DOHH2 (cell line): Measurements from ENCODE around the gene ACOX3.

Experiments
- H3F3A ChIP-seq: fragments of 200-600 bp; sonication (generic), shearing (Covaris generic); 2 replicates; pipeline ENCODE4 v1.6.0; 2016; ENCODE audit warnings: antibody characterized with exemption, mild to moderate bottlenecking; ENCODE audit not compliant: control insufficient read depth, insufficient read depth
- H3K27ac ChIP-seq: fragments of 200-600 bp; sonication (generic); 2 replicates; pipeline ENCODE4 v1.5.1; 2014; ENCODE audit warnings: low read depth, mild to moderate bottlenecking, low read length, moderate library complexity
- H3K27me3 ChIP-seq: fragments of 200-600 bp; sonication (generic); 2 replicates; pipeline ENCODE4 v1.6.1; 2014; ENCODE audit warnings: mild to moderate bottlenecking, low read length, mixed read lengths; ENCODE audit not compliant: control insufficient read depth
- H3K36me3 ChIP-seq: fragments of 200-600 bp; sonication (generic); 2 replicates; pipeline ENCODE4 v1.6.1; 2014; ENCODE audit warnings: mild to moderate bottlenecking, low read length, moderate library complexity, mixed read lengths; ENCODE audit not compliant: control insufficient read depth
- H3K4me1 ChIP-seq: fragments of 200-600 bp; sonication (generic); 2 replicates; pipeline ENCODE4 v1.6.1; 2014; ENCODE audit warnings: mild to moderate bottlenecking, low read length, mixed read lengths; ENCODE audit not compliant: control insufficient read depth
- H3K4me2 ChIP-seq: fragments of 200-600 bp; sonication (generic); 2 replicates; pipeline ENCODE4 v1.6.0; 2014; ENCODE audit warnings: mild to moderate bottlenecking, low read length, moderate library complexity
- H3K4me3 ChIP-seq: fragments of 200-600 bp; sonication (generic); 2 replicates; pipeline ENCODE4 v1.5.1; 2014; ENCODE audit warnings: mild to moderate bottlenecking, low read length, mixed read lengths
- H3K79me2 ChIP-seq: fragments of 200-600 bp; sonication (generic); 2 replicates; pipeline ENCODE4 v1.6.1; 2014; ENCODE audit warnings: mild to moderate bottlenecking, low read length, mixed read lengths; ENCODE audit not compliant: control insufficient read depth
- H3K9me2 ChIP-seq: fragments of 200-600 bp; sonication (generic); replicated peaks from 2 replicates; pipeline ENCODE4 v1.6.1; 2014; ENCODE audit warnings: mild to moderate bottlenecking, low read length, mixed read lengths; ENCODE audit not compliant: control insufficient read depth
- H3K9me3 ChIP-seq: fragments of 200-600 bp; sonication (generic); 2 replicates; pipeline ENCODE4 v1.6.1; 2014; ENCODE audit warnings: antibody characterized with exemption, low read length, mixed read lengths; ENCODE audit not compliant: control insufficient read depth, insufficient read depth
- H4K20me1 ChIP-seq: fragments of 200-600 bp; sonication (generic); 2 replicates; pipeline ENCODE4 v1.6.0; 2014; ENCODE audit warnings: low read depth, mild to moderate bottlenecking, antibody characterized with exemption, low read length, moderate library complexity; ENCODE audit not compliant: control insufficient read depth, insufficient read depth
- CTCF ChIP-seq: fragments of 200-600 bp; sonication (generic); IDR thresholded peaks from one replicate; pipeline ENCODE4 v1.5.1; 2014; ENCODE audit warnings: antibody characterized with exemption, mild to moderate bottlenecking, low read depth, low read length; ENCODE audit not compliant: poor library complexity, severe bottlenecking
- EZH2phosphoT487 ChIP-seq: fragments of 200-600 bp; sonication (generic); IDR thresholded peaks from 2 replicates; pipeline ENCODE4 v1.6.1; 2017; ENCODE audit warnings: borderline replicate concordance, mild to moderate bottlenecking, antibody characterized with exemption, low read length, moderate library complexity, mixed read lengths

ACOX3 gene

GRCh38 chr4:8465615-8466611 is 25.4 kb upstream of the ACOX3 start:
- no peaks in the 10 kb centered on the region for H3K79me2 ChIP-seq
- no peaks in the 10 kb centered on the region for H3K9me2 ChIP-seq
- no peak overlapping the region for H3K4me2 ChIP-seq
- no peaks in the 10 kb centered on the region for H3K27me3 ChIP-seq
- H3K9me3 ChIP-seq: no peaks in the 10 kb centered on the region
- no peaks in the 10 kb centered on the region for H3F3A ChIP-seq
- H3K27ac ChIP-seq: no peak overlapping the region
- no peak overlapping the region for H3K4me3 ChIP-seq
- TF ChIP-seq CTCF: no peak
- no peak for TF ChIP-seq EZH2phosphoT487
- no peaks in the 10 kb centered on the region for H4K20me1 ChIP-seq
- H3K36me3 ChIP-seq: peaks cover 46% of the 10 kb centered on the region
- H3K4me1 ChIP-seq: no peaks in the 10 kb centered on the region; the same call in 1 of the 2 replicates

GRCh38 chr4:8464381-8464780 is 23.9 kb upstream of the ACOX3 start:
- H3K4me2 ChIP-seq: no peak overlapping the region
- H3K4me1 ChIP-seq: no peaks in the 10 kb centered on the region; the same call in 1 of the 2 replicates
- peaks cover 49% of the 10 kb centered on the region for H3K36me3 ChIP-seq
- H3K9me2 ChIP-seq: no peaks in the 10 kb centered on the region
- no peaks in the 10 kb centered on the region for H3K9me3 ChIP-seq
- H3K79me2 ChIP-seq: no peaks in the 10 kb centered on the region
- H4K20me1 ChIP-seq: no peaks in the 10 kb centered on the region
- H3K4me3 ChIP-seq: no peak overlapping the region
- no peak for TF ChIP-seq CTCF
- no peak for TF ChIP-seq EZH2phosphoT487
- no peaks in the 10 kb centered on the region for H3F3A ChIP-seq
- no peak overlapping the region for H3K27ac ChIP-seq
- no peaks in the 10 kb centered on the region for H3K27me3 ChIP-seq

GRCh38 chr4:8463811-8464210 is 23.3 kb upstream of the ACOX3 start:
- Histone ChIP-seq H3K36me3 (peaks cover 47% of the 10 kb centered on the region), H3K27ac (no peak overlapping the region), H3K4me2 (no peak overlapping the region), H4K20me1 (no peaks in the 10 kb centered on the region), H3K4me1 (no peaks in the 10 kb centered on the region; the same call in 1 of the 2 replicates), H3K9me2 (no peaks in the 10 kb centered on the region), H3K9me3 (no peaks in the 10 kb centered on the region), H3K79me2 (no peaks in the 10 kb centered on the region), H3K27me3 (no peaks in the 10 kb centered on the region), H3K4me3 (no peak overlapping the region), H3F3A (no peaks in the 10 kb centered on the region)
- no peak for TF ChIP-seq EZH2phosphoT487
- TF ChIP-seq CTCF: no peak
